SH-SY5Y (cell line): ENCODE data around the gene PPRC1.

Source experiments
- GATA2 ChIP-seq: IDR thresholded peaks from 2 replicates; pipeline ENCODE4 v1.6.1; 2011; ENCODE audit warnings: mild to moderate bottlenecking, low read depth, low read length
- GATA3 ChIP-seq: IDR thresholded peaks from 2 replicates; pipeline ENCODE4 v1.6.1; 2011; ENCODE audit warnings: low read depth, mild to moderate bottlenecking, low read length, moderate library complexity

The PPRC1 gene

DNA sequence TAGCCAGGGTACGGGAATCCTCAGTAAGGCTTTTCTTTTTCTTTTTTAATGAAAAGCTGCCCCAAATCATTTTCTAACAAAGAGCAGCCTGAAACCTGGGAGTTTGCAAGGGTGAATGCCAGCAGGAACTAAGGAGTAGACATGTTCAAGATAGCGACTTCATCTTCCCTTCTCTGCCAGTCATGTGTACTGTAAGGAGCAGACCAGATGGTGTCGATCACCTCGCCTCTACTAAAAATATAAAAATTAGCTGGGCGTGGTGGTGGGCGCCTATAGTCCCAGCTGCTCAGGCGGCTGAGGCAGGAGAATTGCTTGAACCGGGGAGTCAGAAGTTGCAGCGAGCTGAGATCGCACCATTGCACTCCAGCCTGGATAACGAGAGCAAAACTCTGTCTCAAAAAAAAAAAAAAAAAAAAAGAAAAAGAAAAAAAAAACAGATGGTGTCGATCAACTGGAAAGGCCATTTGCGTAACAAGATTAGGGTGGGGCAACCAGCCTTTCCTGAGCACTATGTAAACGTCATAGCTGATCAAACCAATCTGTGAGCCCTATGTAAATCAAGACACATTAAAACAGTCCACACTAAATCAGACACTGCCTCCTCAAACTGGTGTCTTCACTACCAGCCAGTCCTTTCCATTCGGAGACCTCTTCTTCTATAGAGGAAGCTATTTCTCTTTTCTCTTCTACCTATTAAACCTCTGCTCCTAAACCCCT is 53.1 kb downstream of the PPRC1 start:
- no peak for TF ChIP-seq GATA2
- no peak for TF ChIP-seq GATA3

DNA sequence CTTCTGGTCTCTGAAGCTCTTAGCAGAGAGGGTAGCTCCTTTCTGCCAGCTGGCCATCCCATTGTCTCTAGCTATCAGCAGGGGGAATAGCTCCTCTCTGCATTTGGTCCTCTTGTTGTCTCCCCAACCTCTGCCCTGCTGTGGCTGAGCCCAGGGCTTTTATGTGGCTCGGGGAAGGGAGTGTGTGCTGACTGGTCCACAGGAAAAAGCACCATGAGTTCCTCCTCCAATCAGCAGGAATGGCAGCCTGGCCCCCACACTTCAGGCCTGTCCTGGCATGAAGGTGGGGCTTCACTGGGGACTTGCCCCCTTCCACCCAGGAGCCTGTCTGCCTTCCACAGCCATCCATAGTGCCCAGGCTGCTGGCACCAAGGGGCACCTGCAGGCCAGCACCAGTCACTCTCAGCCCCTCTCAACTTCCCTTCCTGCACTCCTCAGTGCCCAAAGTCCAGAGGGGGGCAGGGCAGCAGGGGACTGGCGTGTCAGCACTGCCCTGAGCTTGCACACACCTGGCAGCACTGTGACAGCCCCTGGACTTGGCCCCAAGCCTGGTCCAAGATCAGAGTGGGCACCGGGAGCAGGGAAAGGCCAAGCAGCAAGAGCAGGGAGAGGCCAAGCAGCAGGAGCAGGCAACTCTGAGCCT is 55.6 kb downstream of the PPRC1 start:
- TF ChIP-seq GATA3: no peak

DNA sequence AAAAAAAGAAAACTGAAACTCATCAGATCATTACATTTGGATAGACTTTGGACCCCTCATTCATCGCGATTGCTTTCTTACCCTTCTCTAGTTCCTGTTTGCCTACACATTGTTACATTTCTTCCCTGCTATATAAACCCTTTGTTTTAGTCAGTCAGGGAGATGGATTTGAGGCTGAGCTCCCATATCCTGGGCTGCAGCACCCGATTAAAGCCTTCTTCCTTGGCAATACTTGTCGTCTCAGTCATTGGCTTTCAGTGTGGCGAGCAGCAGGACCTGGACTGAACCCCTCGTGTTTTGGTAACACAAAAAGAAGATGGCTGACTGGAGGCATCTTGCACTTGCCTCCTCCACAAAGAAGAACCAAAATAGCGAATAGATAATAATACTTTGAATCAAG is 59.1 kb downstream of the PPRC1 start:
- TF ChIP-seq GATA2 (no peak), GATA3 (no peak)

DNA sequence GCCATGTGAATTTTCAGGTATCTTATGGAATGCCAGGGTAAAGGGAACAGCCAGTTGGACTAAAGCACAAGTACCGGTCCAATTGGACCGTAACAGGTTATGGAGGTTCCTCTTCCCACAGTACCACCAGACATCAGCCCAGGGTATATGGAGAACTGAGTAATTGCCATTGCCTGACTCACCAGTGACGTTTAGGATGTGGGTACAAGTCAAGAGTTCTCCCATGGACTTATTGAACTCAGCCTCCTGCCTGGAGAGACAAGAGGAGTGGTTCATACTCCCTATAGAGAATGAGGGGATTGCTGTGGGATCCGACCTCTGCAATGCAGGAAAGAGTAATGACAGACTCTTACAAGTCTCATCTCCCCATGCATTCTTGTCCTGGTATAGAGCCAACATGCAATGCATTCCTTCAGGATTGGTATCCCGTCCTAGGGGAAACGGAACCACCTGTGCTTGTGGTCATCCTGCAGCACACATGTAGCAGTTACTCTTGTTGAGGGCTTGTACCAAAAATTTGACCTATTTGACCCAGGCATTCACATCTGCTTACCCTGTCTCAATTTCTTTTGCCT is 62.5 kb downstream of the PPRC1 start:
- TF ChIP-seq GATA3 (no peak), GATA2 (no peak)

DNA sequence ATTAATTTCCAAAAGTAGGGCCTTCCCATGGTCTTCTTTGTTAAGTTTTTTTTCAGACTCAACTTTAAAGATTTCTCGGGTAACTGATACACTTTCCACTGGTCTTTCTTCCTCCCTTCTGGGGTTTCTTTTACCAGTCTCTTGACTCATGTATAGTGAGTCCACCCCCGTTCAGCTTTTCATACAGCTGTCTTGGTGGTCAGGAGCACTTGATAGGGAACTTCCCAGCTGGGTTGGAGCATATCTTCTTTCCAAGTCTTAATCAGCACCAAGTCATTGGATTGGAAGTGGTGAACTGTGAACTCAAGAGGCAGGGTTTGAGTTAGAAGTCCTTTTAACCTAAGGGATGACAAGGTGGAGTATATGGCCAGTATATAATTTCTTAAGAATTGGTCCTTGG is 64.1 kb downstream of the PPRC1 start:
- TF ChIP-seq GATA3 (no peak), GATA2 (no peak)

DNA sequence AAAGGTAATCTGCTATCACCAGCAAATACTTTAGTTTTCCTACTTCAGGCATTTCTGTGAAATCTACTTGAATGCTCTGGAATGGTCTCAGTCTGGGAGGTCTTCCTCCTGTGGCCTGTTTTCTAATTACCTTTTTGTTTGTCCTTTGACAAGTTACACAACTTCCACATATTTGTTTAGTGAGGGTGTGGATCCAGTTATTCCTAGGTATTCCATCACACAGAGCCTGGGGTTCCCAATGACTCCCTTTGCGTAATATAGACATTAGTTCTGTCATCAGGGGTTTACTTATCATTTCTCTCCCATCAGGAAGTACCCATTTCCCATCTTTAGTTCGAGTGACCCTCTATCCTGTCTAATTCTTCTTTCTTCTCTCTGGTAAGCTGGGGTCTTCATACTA is 65.2 kb downstream of the PPRC1 start:
- TF ChIP-seq GATA3 (no peak), GATA2 (no peak)
